Measurements from ENCODE around the gene HIPK1. TPM values are rescaled to one million over a fixed set of nuclear protein-coding genes. Genes with fewer than 3 reads are reported as not detected.
A peak's percentile ranks its signal among the peaks of the same experiment; 100 is the strongest.

The HIPK1 gene
- total RNA-seq, 1 donor from 2014 or later = 53.4 TPM

DNA sequence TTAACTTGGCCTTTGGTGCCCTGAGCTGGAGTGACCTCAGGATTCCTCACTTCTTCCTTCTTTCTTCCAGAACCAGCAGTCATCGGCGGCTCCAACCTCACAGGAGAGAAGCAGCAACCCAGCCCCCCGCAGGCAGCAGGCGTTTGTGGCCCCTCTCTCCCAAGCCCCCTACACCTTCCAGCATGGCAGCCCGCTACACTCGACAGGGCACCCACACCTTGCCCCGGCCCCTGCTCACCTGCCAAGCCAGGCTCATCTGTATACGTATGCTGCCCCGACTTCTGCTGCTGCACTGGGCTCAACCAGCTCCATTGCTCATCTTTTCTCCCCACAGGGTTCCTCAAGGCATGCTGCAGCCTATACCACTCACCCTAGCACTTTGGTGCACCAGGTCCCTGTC lies 43.8 kb downstream of the HIPK1 start:
- Mint-ChIP-seq H3K36me3 (ENCODE audit: low read depth) (peaks cover 24% of the 10 kb centered on the region), H3K9me3 (no peaks in the 10 kb centered on the region), H3K27me3 (ENCODE audit: low read depth) (no peaks in the 10 kb centered on the region), H3K4me1 (peaks cover 31% of the 10 kb centered on the region), H3K27ac (ENCODE audit: unreplicated experiment) (no peak overlapping the region), H3K4me3 (no peak overlapping the region)
- no peak for DNase-seq (ENCODE audit: low read depth, low spot score)
- TF ChIP-seq, protein P1, sequence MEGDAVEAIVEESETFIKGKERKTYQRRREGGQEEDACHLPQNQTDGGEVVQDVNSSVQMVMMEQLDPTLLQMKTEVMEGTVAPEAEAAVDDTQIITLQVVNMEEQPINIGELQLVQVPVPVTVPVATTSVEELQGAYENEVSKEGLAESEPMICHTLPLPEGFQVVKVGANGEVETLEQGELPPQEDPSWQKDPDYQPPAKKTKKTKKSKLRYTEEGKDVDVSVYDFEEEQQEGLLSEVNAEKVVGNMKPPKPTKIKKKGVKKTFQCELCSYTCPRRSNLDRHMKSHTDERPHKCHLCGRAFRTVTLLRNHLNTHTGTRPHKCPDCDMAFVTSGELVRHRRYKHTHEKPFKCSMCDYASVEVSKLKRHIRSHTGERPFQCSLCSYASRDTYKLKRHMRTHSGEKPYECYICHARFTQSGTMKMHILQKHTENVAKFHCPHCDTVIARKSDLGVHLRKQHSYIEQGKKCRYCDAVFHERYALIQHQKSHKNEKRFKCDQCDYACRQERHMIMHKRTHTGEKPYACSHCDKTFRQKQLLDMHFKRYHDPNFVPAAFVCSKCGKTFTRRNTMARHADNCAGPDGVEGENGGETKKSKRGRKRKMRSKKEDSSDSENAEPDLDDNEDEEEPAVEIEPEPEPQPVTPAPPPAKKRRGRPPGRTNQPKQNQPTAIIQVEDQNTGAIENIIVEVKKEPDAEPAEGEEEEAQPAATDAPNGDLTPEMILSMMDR (conservative IDR thresholded peaks at IDR 0.05) = no peak

DNA sequence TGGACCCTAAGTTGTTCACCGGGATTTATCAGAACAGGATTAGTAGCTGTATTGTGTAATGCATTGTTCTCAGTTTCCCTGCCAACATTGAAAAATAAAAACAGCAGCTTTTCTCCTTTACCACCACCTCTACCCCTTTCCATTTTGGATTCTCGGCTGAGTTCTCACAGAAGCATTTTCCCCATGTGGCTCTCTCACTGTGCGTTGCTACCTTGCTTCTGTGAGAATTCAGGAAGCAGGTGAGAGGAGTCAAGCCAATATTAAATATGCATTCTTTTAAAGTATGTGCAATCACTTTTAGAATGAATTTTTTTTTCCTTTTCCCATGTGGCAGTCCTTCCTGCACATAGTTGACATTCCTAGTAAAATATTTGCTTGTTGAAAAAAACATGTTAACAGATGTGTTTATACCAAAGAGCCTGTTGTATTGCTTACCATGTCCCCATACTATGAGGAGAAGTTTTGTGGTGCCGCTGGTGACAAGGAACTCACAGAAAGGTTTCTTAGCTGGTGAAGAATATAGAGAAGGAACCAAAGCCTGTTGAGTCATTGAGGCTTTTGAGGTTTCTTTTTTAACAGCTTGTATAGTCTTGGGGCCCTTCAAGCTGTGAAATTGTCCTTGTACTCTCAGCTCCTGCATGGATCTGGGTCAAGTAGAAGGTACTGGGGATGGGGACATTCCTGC lies 46.2 kb downstream of the HIPK1 start:
- TF ChIP-seq, protein P1 (conservative IDR thresholded peaks at IDR 0.05) = no peak
- Mint-ChIP-seq H3K4me1 (peaks cover 50% of the 10 kb centered on the region), H3K9me3 (no peaks in the 10 kb centered on the region), H3K36me3 (ENCODE audit: low read depth) (peaks cover 8% of the 10 kb centered on the region), H3K27me3 (ENCODE audit: low read depth) (no peaks in the 10 kb centered on the region), H3K4me3 (no peak overlapping the region), H3K27ac (ENCODE audit: unreplicated experiment) (peak overlapping the region; percentile 73)
- DNase-seq (ENCODE audit: low read depth, low spot score) = no peak

DNA sequence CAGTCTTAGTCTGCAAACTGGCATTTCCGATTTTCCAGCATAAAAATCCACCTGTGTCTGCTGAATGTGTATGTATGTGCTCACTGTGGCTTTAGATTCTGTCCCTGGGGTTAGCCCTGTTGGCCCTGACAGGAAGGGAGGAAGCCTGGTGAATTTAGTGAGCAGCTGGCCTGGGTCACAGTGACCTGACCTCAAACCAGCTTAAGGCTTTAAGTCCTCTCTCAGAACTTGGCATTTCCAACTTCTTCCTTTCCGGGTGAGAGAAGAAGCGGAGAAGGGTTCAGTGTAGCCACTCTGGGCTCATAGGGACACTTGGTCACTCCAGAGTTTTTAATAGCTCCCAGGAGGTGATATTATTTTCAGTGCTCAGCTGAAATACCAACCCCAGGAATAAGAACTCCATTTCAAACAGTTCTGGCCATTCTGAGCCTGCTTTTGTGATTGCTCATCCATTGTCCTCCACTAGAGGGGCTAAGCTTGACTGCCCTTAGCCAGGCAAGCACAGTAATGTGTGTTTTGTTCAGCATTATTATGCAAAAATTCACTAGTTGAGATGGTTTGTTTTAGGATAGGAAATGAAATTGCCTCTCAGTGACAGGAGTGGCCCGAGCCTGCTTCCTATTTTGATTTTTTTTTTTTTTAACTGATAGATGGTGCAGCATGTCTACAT lies 47.6 kb downstream of the HIPK1 start:
- Mint-ChIP-seq H3K9me3 (no peaks in the 10 kb centered on the region), H3K27me3 (ENCODE audit: low read depth) (no peaks in the 10 kb centered on the region), H3K4me3 (peak overlapping the region; percentile 11), H3K4me1 (peaks cover 53% of the 10 kb centered on the region), H3K36me3 (ENCODE audit: low read depth) (peaks cover 5% of the 10 kb centered on the region), H3K27ac (ENCODE audit: unreplicated experiment) (peak overlapping the region; percentile 85)
- DNase-seq (ENCODE audit: low read depth, low spot score) = peak; percentile 18
- TF ChIP-seq, protein P1 (conservative IDR thresholded peaks at IDR 0.05) = peak; percentile 60

DNA sequence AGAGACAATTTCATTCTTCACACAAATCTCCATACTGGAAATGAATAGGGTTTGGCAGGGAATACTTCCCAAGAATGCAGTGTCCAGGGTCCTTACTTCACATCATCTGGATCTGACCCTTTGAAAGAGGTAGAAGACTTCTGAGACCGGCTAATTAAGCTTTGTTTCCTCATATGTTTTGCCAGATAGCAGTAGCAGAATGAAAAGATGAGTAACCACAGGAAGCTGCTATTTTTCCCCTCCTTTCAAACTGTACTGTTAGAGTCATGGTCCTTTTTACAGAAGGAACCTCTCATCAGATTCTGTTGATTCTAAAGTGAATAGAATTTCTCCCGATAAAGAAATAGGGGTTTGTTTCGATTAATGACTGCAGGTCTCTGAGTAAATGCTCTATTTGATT lies 48.8 kb downstream of the HIPK1 start:
- peaks cover 2% of the 10 kb centered on the region for H3K36me3 Mint-ChIP-seq (ENCODE audit: low read depth)
- TF ChIP-seq, protein P1 (conservative IDR thresholded peaks at IDR 0.05) = no peak
- H3K27ac Mint-ChIP-seq (ENCODE audit: unreplicated experiment) = no peak overlapping the region
- no peaks in the 10 kb centered on the region for H3K9me3 Mint-ChIP-seq
- no peak overlapping the region for H3K4me3 Mint-ChIP-seq
- no peaks in the 10 kb centered on the region for H3K27me3 Mint-ChIP-seq (ENCODE audit: low read depth)
- peaks cover 64% of the 10 kb centered on the region for H3K4me1 Mint-ChIP-seq
- no peak for DNase-seq (ENCODE audit: low read depth, low spot score)

DNA sequence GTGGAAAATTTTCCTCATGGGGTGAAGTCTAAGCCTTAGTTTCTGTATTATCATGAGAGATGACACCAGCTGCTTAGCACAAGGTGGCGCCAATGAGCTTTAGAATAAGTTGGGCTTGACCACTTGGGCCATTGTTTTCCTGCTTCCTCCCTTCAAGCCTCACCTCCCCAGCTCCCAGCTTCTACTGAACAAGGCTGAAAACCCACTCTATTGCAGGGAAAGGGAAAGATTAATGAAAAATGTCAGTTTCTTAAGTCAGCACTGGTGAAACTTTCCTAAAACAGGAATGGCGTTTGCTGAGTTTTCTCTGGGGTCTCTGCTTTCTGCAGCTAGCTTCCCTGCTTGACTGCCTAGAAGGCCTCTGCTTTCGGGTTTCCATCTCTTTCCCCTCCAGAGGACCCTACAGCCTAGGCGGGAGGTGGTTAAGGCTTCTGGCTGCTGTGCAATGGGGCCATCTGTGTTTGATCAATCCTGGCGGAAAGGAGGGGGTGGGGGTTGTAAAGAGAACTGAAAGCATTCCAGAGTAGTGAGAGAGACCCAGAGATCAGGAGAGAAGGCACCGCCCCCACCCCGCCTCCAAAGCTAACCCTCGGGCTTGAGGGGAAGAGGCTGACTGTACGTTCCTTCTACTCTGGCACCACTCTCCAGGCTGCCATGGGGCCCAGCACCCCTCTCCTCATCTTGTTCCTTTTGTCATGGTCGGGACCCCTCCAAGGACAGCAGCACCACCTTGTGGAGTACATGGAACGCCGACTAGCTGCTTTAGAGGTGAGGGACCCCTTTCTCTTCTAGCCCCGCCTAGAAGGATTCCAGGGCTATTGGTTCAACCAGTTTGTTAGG lies 50.0 kb downstream of the HIPK1 start, which contains the start of gene OLFML3:
Gene OLFML3, plus strand, starts transcription at position 612 of the 840 bp plus-strand sequence. Its CDS starts 43 bp downstream, at position 655.
- Mint-ChIP-seq H3K9me3 (no peaks in the 10 kb centered on the region), H3K4me1 (peaks cover 71% of the 10 kb centered on the region), H3K27ac (ENCODE audit: unreplicated experiment) (peak within 1 kb of the TSS; percentile 96), H3K27me3 (ENCODE audit: low read depth) (no peaks in the 10 kb centered on the region), H3K36me3 (ENCODE audit: low read depth) (no peaks in the 10 kb centered on the region), H3K4me3 (peak within 1 kb of the TSS; percentile 81)
- TF ChIP-seq, protein P1 (conservative IDR thresholded peaks at IDR 0.05) = peak; percentile 78
- DNase-seq (ENCODE audit: low read depth, low spot score) = peak; percentile 85

Data from neural crest cell (in vitro differentiated cells).